ENCODE data around the gene SENP8.
"Not testable (repeated sequence)": the region's sequence is repeated elsewhere in the genome, so short reads cannot be mapped to it uniquely, and the experiment has no call there.

Gene SENP8

DNA sequence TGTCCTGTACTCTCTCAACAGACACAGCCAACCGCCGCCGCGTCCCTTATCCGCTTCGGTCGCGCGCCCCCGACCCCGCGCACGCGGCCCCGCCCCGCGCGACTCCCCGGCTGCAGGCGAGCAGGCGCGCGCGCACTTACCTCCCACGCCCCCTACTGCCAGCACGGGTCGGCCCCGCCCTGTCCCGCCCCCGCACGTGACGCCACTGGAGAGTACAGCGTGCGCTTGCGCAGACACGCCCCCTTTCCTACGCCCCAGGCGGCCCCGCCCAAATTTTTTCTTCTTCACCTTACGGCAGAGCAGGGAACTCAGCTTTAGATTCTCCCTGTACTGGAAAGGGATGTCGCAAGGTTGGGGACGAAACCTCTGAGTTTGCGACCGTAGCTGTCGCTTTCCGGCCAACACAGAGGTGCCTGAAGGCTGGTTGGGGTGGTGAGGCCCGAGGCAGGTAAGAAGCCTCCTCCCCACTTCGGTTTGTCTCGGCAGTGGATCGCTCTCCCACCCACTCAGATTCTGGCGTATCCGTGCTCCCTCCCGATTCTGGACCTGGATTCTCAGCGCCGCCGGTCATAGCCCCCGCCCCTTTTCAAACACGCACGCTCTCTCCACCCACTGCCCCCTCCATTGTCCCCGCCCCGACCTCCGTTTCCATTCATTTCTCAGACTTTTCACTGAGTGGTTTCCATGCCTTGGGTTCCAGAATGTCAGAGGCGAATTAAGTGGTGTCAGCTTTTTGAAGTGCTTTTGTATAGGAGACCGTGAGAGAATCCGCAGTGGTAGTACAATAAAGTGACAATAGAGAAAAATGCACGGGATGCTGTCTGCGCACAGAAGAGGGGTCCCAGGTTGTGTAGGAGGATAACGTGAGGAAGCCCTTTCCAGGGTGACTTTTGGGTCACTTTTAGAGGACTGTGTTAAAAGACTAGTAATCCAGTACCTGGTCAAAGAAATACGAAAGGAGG is at the start of gene SENP8, which contains the start of gene MYO9A:
Gene SENP8, plus strand, starts transcription at position 387 of the 962 bp plus-strand sequence. CDS start 21,221 bp downstream, outside the sequence.
Gene MYO9A, minus strand, starts transcription at position 134 of the 962 bp plus-strand sequence. CDS start 71,587 bp downstream, outside the sequence.
- DNase-seq, result peak; percentile 99

DNA sequence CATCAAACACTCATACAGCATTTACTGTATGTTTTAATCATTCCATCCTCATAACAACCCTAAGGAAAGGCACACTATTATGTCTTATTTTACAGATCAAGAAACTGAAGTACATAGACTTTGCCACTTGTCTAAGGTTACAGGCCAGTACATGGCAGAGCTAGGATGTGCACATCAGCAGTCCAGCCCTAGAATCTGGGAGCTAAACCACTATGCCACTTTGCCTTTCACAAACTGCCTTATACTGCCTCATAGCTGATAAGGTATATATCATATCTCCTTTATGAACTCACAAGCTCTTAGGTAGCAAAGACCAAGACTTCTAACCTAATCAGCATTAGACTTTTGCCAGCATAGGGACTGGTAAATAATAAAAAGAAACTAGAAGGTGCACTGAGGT is 49.3 kb upstream of the SENP8 start:
- no peak for DNase-seq

DNA sequence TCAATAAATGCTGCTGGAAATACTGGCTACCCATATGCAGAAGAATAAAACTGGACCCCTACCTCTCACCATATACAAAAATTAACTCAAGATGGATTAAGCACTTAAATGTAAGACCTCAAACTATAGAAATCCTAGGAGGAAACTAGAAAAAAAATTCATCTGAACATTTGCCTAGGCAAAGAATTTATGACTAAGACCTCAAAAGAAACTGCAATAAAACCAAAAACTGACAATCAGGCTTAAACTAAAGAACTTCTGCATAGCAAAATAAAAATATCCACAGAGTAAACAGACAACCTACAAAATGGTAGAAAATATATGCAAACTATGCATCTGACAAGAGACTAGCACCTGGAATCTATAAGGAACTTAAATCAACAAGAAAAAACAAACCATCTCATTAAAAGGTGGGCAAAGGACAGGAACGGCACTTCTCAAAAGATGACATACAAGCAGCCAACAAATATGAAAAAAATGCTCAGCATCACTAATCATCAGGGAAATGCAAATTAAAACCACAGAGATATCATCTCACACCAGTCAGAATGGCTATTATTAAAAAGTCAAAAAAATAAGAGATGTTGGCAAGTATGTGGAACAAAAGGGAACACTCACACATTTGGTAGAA is 47.3 kb upstream of the SENP8 start:
- DNase-seq, result no peak

DNA sequence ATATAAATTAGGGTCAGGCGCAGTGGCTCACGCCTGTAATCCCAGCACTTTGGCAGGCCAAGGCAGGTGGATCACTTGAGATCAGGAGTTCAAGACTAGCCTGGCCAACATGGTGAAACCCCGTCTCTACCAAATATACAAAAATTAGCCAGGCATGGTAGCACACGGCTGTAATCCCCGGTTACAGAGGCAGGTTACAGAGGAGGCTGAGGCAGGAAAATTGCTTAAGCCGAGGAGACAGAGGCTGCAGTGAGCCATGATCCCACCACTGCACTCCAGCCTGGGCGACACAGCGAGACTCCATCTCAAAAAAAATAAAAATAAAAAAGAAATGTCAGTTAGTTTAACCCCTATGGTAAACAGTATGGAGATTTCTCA is 46.8 kb upstream of the SENP8 start:
- not testable (repeated sequence) for DNase-seq

DNA sequence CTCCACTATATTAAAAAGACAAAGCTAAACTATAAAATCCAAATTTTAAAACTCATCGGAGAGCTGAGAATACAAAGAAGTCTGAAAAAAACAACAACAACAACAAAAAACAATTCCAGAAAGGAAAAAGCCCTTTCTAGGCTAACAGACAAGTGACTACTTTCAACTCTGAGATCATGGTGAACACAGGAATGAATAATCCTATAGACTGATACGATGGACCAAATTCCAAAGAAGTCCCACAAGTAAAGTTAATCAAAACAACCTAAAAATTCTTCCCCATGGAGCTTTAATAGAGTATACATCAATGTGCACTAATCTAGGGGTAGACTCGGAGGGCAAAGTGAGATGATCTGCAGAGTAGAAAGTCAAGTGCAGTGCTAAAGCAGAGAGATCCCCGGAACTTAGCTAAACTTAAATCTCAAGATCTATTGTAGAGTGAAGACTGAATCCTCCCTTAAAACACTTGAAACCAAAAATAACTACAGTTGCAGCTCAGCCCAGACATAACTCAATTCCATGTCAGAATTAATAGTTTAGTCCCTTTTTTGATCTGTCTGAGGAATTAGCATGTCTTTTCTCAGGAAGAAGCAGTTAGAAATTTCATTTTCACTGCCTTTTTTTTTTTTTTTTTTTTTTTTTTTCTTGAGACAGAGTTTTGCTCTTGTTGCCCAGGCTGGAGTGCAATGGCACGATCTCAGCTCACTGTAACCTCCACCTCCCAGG is 43.7 kb upstream of the SENP8 start:
- DNase-seq, result no peak

DNA sequence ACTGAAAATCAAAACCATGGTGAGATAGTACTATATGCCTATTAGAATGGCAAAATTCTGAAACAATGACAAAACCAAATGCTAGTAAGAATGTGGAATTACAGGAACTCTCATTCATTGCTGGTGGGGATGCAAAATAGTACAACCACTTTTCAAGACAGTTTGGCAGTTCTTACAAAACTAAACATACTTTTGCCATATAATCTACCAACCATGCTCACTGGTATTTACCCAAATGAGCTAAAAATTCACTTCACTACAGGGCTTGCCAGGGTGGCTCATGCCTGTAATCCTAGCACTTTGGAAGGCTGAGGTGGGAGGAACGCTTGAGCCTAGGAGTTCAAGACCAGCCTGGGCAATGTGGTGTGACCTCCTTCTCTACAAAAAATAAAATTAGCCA is 40.3 kb upstream of the SENP8 start:
- no peak for DNase-seq

DNA sequence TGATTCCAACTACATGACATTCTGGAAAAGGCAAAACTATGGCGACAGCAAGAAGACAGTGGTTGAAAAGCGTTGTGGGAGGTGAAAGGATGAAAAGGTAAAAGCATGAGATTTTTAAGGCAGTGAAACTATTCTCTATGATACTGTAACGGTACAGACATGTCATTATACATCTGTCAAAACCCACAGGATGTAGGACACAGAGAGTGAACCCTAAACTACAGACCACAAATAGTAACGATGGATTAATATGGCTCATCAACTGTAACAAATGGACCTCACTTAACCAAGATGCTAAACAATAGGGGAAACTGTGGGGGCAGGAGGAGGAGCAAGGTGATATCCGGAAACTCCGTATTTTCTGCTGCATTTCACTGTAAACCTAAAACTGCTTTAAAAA is 39.3 kb upstream of the SENP8 start:
- DNase-seq, result no peak

DNA sequence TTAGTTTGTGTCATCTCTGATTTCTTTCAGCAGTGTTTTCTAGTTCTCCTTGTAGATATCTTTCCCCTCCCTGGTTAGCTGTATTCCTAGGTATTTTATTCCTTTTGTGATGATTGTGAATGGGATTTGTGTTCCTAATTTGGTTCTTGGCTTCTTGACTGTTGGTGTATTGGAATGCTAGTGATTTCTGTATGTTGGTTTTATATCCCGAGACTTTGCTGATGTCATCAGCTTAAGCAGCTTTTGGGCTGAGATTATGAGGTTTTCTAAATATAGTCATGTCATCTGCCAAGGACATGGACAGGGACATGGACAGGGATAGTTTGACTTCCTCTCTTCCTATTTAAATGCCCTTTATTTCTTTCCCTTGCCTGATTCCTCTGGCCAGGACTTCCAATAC is 36.0 kb upstream of the SENP8 start:
- no peak for DNase-seq

DNA sequence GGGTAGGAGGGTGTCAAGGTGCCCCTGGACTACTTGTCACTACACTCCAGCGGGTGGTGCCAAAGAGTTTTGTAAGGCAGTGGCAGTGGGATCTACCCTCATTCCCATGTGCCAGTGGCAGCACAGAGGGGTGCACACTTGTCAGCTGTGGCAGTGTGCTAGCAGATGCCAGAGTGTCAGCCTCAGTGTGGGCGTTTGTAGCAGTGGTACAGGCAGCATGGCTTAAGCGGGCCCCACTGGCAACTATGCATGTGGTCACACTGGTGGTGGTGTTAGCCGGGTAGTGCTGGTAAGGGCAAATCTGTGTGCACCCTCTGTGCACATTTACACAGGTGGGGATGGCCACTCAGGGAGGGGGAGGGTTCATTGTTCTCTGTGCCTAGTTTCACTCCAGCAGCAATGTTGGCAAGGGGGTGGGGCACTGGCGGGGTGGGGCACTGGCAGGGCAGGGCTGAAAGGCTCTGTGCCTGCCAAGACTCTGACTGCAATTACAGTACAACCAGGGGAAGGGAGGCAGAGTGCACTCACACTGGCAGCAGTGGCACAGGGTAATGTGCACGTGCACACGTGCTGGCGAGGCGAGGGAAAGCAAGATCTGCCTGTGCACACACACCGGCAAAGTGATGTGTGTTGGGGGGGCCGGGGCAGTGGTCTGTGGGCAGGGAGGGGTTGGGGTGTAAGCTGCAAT is 32.0 kb upstream of the SENP8 start:
- no peak for DNase-seq

DNA sequence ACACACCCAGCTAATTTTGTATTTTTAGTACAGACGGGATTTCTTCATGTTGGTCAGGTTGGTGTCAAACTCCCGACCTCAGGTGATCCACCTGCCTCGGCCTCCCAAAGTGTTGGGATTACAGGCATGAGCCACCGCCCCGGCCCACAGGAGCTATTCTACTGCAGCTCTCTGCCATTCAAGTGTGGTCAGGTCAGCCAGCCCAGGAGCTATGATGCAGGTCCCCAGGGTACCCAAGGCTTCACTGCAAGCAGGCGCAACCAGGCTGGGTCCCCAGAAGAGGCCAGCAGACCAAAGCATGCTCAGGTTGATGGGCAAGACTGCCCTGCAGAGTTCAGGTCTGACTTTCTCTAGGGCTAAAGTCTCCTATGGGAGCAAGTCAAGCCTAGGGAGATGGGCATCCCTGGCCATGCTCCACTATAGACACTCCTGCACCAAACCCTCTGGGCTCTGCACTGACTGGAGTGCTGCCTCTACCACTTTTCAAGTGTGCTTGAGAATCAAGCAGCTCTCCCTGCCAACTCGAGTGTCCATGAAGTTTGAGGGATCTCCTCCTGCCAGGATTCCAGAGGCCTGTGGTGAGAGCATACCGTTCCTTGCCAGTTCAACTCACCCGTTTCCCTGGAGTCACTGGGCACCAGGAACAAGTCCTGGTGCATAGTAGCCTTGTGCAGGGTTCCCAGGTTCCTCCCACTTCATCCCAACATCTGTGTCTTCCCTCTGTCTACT is 31.1 kb upstream of the SENP8 start:
- no peak for DNase-seq

DNA sequence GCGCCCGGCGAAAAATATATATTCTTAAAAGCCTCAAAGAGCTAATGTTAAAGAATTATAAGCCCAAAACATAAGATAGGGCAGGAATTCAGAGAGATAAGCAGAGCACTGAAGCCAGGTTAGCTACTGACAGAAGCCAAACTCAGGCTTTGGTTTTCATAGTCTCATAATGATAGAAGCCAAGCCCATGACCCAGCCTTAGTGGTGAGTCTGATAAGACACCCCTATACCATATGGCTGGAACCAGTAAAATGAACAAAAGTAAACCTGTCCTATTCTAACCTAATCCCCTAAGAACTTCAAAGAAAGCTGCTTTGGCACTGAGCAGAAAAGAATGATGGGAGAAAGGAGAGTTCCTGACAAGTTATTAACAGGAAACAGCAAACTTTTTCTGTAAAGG is 26.2 kb upstream of the SENP8 start:
- no peak for DNase-seq

DNA sequence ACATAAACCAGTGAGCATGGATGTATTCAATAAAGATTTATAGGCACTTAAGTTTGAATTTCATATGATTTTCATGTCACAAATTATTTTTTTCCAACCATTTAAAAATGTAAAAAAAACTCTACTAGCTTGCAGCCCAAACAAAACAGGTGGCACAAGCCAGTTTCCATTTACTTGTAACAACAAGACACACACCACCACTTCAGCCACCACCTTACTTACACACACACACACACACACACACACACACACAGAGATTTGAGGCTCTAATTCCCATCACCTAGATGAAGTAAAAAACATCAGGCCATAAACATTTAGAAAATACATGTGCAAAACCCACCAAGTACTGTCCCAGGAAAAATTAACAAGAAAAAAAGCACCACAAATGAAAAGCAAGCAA is 25.5 kb upstream of the SENP8 start:
- DNase-seq, result no peak

DNA sequence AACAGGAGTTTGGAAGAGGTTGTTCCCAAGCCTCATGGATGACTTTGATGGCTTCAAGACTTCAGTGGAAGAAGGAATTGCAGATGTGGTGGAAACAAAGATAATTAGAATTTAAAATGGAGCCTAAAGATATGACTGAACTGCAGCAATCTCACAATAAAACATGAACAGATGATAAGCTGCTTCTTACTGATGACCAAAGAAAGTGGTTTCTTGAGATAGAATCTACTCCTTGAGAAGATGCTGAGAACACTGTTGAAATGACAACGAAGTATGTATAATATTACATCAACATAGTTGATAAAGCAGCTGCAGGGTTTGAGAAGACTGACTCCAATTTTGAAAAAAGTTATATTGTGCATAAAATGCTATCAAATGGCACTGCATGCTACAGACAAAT is 21.4 kb upstream of the SENP8 start:
- DNase-seq, result no peak

DNA sequence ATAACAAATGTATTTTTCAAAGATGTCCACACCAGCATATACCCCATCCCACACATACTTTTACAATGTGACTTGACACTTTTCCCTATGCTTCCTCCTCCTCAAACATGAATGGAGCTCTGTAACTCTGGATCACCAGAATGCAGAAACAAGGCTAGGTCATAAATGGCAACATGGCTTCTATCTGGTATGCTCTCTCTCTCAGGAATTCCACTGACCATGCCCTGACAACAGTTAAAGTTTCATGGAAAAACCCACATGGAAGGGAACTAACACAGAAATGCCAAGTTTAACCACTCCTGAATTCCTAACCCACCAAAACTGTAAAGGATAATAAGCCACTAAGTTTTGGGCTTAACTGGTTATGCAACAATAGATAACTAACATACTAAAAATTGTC is 20.2 kb upstream of the SENP8 start:
- no peak for DNase-seq

DNA sequence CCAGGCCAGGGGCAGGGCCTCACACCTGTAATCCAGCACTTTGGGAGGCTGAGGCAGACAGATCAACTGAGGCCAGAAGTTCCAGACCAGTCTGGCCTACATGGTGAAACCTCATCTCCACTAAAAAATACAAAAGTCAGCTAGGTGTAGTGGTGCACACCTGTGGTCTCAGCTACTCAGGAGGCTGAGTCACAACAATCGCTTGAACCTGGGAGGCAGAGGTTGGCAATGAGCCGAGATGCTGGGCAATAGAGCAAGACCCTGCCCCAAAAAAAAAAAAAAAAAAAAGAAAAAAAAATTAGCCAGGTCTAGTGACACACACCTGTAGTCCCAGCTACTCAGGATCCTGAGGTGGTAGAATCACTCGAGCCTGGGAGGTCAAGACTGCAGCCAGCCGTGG is 19.0 kb upstream of the SENP8 start:
- no peak for DNase-seq

DNA sequence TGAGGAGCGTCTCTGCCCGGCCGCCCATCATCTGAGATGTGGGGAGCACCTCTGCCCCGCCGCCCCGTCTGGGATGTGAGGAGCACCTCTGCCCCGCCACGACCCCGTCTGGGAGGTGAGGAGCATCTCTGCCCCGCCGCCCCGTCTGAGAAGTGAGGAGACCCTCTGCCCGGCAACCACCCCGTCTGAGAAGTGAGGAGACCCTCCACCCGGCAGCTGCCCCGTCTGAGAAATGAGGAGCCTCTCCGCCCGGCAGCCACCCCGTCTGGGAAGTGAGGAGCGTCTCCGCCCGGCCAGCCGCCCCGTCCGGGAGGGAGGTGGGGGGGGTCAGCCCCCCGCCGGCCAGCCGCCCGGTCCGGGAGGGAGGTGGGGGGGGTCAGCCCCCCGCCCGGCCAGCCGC is 17.7 kb upstream of the SENP8 start:
- not testable (repeated sequence) for DNase-seq

DNA sequence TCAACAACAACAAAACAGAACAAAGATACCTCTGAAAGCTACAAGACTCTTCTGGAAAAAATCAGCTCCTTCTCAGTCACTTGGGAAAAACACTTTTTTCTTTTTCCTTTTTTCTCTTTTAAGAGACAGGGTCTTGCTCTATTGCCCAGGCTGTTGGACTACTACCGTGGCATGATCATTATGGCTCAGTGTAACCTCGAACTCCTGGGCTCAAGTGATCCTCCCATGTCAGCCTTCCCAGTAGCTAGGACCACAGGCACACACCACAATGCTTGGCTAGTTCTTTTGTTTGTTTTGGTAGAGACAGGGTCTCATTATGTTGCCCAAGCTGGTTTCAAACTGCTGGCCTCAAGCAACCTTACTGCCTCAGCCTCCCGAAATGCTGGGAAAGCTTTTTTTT is 13.1 kb upstream of the SENP8 start:
- no peak for DNase-seq

DNA sequence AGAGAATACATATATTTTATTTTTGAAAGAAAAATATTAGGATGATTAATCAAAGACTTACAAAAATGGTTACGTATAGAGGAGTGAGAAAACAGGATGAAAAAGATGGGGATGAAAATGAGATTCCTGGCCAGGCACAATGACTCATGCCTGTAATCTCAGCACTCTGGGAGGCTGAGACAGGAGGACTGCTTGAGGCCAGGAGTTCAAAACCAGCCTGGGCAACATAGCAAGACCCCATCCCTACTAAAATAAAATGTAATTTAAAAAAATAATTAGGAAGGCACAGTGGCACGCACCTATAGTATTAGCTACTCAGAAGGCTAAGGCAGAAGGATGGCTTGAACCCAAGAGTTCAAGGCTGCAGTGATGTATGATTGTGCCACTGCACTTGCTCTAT is 12.1 kb upstream of the SENP8 start:
- DNase-seq, result no peak

DNA sequence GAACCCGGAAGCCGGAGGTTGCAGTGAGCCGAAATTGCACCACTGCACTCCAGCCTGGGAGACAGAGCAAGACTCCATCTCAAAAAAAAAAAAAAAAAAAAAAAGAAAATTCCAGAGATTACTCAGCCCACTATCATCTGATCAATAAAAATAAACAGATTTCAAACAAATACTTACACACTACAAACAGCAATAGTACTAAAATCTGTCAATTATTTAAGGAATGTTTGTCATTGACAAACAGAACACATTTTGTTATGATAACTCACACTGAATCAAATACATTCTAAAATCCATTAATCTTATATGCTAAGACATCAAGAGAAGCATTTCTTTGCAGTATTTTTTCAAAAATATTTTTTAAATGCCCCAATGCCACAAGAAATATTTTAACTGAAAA is 7.8 kb upstream of the SENP8 start:
- no peak for DNase-seq

DNA sequence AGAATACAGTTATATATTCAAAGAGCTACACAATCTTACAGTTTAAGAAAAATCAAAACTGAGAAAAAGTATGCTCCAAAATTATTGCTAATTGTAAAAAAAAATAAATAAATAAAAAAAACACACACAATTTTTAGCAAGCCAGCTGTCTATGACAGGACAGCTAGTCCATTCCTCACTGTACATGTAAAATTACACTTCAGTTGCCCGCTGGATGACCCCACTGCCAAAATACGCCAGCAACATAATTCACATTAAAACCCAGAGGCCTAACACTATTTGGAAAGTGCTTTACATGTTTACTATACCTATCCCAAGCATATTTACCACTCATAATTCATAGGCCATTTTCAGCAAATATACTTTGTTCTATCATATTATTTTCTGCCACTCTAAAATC is 6.1 kb upstream of the SENP8 start:
- no peak for DNase-seq

DNA sequence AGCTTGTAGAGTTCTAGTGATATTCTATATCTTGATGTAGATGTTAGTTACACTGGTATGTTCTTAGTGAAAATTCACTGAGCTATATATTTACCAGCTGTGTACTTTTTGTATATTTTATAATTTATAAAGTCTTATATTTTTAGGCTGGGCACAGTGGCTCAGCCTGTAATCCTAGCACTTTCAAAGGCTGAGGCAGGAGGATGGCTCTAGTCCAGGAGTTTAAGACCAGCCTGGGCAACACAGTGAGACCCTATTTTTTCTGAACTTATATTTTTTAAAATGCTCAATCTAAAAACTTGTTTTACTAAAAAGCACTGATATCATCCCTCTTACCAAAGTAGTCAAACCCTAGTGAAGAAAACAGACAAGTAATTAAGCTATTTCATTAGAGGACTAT is 5.4 kb upstream of the SENP8 start:
- no peak for DNase-seq

DNA sequence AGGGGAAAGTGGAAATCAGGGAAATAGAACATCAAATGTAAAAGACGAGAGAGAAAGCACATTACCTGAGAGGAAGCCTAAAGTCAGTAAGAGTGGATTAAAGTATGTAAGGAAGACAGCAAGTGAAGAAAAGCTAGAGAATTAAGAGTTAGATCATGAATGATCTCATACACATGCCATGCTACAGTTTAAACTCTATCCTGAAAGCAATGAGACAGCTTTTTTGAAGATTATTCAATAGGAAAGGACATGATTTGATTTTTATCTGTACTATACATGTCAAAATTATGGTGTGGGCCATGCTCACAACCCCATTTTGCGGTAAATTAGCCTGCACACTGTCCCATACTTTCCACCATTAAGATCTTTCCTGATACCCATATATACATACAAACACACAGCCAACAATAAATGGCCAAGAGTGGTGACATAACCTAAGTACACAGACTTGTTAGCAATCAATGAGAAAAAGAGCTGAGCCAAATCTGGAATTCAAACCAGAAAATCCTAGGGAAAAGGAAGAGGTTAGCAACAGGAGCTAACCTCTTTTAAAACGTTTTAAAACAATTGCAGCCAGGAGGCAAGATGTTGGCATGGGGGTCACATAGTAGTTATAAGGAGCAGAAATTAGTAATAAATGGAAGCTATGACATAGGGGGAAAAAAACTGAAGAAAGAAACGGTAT is 4.7 kb upstream of the SENP8 start:
- DNase-seq, result no peak

Measured in NCI-H2171 treated with DMSO at 0.1 percent for 48 hours (cell line).